NOMO-1 treated with DMSO at 0.1 percent for 48 hours (cell line): ENCODE data around the gene DAW1.

Experiments used
- DNase-seq: peaks from one replicate; lab custom pipeline; 2025; ENCODE audit not compliant: unreplicated experiment; lab: John Stamatoyannopoulos, UW

Gene DAW1

GRCh38 chr2:227862227-227862740, 9.1 kb upstream of the DAW1 start:
- DNase-seq: peak; percentile 55

- DNase-seq: no peak
Measured at GRCh38 chr2:227862741-227863588, 8.5 kb upstream of the DAW1 start.

GRCh38 chr2:227864161-227864756, 7.2 kb upstream of the DAW1 start:
- no peak for DNase-seq

GRCh38 chr2:227865291-227865690, 6.1 kb upstream of the DAW1 start:
- no peak for DNase-seq

- no peak for DNase-seq
Measured at GRCh38 chr2:227867386-227867785, 4.0 kb upstream of the DAW1 start.

- DNase-seq: no peak
Measured at GRCh38 chr2:227870710-227871374, 589 bp upstream of the DAW1 start.

GRCh38 chr2:227872676-227873075, 1.2 kb downstream of the DAW1 start:
- no peak for DNase-seq

- no peak for DNase-seq
Measured at GRCh38 chr2:227876300-227876801, 4.9 kb downstream of the DAW1 start.

- DNase-seq: no peak
Measured at GRCh38 chr2:227877421-227878310, 6.2 kb downstream of the DAW1 start.

- no peak for DNase-seq
Measured at GRCh38 chr2:227880460-227880859, 9.0 kb downstream of the DAW1 start.

GRCh38 chr2:227881866-227882517, 10.6 kb downstream of the DAW1 start:
- peak; percentile 24 for DNase-seq

GRCh38 chr2:227884511-227884947, 13.1 kb downstream of the DAW1 start:
- DNase-seq: peak; percentile 45

- no peak for DNase-seq
Measured at GRCh38 chr2:227886149-227886548, 14.7 kb downstream of the DAW1 start.

GRCh38 chr2:227888289-227888688, 16.9 kb downstream of the DAW1 start:
- DNase-seq: no peak

- no peak for DNase-seq
Measured at GRCh38 chr2:227889336-227889735, 17.9 kb downstream of the DAW1 start.

GRCh38 chr2:227890495-227891079, 19.2 kb downstream of the DAW1 start:
- DNase-seq: peak; percentile 49

- no peak for DNase-seq
Measured at GRCh38 chr2:227891673-227892072, 20.2 kb downstream of the DAW1 start.

GRCh38 chr2:227903381-227903780, 31.9 kb downstream of the DAW1 start:
- no peak for DNase-seq

GRCh38 chr2:227906991-227907390, 35.6 kb downstream of the DAW1 start:
- DNase-seq: no peak
